NCI-H2171 treated with DMSO at 0.1 percent for 48 hours (cell line): Measurements from ENCODE around the gene RASA3.

Source experiments
- DNase-seq: peaks from one replicate; lab custom pipeline; 2025; lab: John Stamatoyannopoulos, UW

Gene RASA3

GRCh38 chr13:114067381-114067885 lies 65.0 kb downstream of the RASA3 start:
- DNase-seq = no peak

- no peak for DNase-seq
Measured at GRCh38 chr13:114066956-114067355, 65.5 kb downstream of the RASA3 start.

- no peak for DNase-seq
Measured at GRCh38 chr13:114065926-114066774, 66.3 kb downstream of the RASA3 start.

DNA sequence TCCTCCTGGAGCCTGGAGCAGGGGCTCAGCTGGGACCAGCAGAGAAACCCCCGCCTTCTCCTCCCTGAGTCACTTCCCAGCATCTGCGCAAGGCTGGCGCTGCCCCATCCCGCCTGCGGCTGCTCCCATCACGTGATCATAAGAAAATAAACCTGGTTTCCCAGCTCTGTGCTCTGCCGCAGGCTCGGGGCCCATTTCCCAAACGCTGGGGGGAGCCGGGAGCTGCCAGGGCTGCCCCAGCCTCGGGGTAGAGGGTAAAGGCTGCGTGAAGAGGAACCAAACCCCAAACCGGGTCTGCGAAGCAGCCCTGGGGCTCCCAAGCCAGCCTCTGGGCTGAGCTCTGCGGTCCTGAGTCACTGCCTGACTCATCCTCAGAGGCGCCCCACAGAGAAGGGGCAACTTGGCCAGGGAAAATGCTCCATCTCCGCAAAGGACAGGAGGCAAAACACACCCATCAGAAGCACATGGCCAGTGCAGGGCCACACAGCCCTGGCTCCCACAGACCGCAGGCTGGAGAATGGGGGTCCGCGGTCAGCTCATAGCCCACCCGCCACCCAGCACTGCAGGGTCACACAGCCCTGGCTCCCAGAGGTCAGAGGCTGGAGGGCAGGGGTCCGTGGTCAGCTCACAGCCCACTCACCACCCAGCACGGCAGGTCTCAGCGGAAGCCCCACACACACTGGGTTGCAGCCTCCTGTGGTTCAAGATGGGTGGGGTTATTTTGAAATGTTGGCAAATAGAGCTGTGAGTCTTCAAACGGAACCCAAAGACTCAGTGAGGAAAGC lies 67.1 kb downstream of the RASA3 start:
- peak; percentile 93 for DNase-seq

DNA sequence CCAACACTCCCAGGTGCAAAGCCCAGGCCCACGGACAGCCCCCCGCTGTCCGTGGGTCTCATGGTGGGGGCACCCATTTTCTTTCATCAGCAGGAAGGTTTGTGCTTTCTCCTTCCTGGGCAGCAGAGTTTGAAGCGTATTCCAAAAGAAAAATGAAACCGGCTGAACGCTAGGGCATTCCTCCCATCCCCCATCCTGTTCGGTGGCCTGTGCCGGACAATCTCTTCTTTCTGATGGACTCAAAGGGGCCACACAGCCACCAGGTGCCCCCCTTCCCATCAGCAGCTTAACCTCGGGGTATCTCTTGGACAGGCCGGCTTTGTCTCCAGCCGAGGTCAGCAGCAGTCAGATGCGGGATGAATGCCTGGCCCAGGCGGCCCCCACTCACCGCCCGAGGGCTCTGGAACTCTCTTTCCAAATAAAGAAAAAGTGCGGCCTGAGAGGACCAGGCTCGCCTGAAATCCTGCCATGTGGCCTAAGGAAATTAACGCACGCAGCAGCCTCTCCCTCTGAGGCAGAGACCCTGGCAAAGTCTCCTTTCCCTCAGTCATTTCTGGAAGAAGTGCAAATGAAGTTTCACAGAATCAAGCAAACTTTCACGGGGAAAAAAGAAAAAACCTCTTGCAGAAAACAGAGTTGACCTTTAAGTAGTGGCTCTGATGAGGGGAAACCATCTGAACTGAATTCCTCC lies 67.8 kb downstream of the RASA3 start:
- no peak for DNase-seq

- no peak for DNase-seq
Measured at GRCh38 chr13:114063545-114064449, 68.6 kb downstream of the RASA3 start.

GRCh38 chr13:114062754-114063153 lies 69.7 kb downstream of the RASA3 start:
- DNase-seq = no peak

- no peak for DNase-seq
Measured at GRCh38 chr13:114062341-114062740, 70.1 kb downstream of the RASA3 start.

DNA sequence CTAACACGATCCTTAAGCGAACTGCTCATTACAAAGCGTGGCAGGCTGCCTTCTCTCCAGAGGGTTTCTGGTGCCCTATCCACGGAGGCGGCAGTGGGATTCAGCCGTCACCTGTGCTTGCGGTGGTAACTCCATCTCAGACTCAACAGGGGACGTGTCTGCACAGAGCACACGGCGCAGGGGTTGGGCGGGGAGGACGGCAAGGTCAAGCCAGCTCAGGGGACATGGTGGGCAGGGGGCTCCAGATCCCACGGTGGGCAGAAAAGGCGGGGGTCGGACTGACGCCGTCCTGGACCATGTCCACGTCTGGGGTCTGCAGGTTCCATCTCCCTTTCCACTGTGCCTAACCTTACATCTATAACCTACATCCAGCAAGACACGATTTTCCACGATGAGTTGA lies 70.7 kb downstream of the RASA3 start:
- no peak for DNase-seq

DNA sequence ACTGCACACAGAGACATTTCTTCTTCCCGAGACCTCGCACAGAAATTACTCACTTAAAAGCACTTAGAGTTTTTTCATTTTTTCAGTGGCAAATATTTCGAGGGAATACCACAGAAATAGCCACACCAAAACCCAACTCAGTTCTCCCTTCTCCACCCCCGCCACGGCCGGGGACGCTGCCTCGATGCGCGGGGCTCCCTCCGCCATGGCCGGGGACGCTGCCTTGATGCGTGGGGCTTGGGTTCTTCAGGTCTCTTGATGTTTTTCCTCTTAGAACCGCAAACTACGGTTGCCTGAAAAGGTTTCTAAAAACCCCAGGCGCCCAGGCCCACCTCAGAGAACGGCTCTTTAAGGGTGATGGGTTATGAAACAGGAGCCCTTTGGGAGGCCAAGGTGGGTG lies 71.4 kb downstream of the RASA3 start:
- no peak for DNase-seq

GRCh38 chr13:114059946-114060860 lies 72.2 kb downstream of the RASA3 start:
- no peak for DNase-seq

- no peak for DNase-seq
Measured at GRCh38 chr13:114059428-114059827, 73.0 kb downstream of the RASA3 start.

GRCh38 chr13:114058051-114058867 lies 74.2 kb downstream of the RASA3 start:
- DNase-seq = no peak

DNA sequence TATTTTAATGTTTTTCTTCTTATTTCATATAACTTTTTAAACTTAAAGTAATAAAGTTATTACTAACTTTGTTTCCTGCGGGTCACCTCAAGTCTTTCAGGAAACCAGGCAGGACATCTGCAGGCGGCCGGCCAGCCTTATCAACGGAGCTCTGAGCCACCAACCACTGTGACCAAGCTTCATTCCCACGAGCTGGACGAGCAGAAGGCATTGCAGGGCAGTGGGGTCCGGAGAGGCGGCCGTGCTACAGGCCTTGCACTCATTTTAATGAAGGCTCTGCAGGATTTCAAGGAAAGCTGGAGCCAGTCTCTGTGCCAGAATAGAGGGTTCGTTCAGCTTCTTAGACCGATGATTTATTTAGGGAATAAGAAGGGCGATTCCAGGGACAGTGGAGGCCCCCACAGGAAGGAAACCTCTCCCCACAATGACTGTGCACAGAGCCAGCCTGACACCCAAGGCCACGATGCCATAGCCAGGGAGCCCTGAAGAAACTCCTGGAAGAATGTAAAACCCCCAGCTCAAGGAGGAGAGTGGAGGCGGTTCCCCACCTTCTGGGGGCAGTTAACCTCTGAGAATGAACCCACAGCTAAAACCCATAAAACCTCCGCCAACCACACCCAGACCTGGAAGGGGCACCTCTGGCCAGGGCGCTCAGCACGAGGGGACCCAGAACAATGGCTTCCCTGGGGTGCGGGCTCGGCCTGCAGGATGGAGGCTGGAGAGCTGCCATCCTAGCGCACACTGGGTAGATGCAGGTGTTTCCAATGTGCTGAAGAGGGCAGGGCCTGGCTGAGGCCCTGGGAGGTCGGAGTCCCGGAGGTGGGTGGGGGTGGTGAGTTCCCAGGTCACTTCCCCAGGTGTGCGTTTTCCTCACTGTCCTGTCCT lies 75.0 kb downstream of the RASA3 start:
- DNase-seq = no peak

- no peak for DNase-seq
Measured at GRCh38 chr13:114056205-114057013, 76.0 kb downstream of the RASA3 start.

DNA sequence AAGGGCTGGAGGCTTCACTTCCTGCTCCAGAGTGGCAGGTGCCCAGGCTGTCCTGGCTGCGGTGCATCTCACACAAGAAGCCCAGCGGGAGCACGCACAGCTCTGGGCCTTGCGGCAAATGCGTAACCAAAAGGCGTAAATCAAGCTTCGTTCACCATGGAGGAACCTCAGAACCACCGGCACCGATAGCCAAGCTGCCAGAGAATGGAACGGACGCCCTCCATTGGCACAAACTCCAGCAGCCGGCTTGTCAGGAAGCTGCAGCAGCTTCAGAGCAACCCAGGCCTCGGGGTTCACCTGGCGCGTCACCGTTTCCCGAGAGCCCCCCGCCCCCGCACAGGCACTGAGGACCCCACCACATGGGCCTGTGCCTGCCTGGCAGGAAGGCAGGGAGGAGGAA lies 76.7 kb downstream of the RASA3 start:
- DNase-seq = no peak

- no peak for DNase-seq
Measured at GRCh38 chr13:114054830-114055439, 77.5 kb downstream of the RASA3 start.
